Kidney (tissue), 22 donors: Measurements from ENCODE around the gene TVP23A. TPM values are rescaled to one million over a fixed set of nuclear protein-coding genes. Genes with fewer than 3 reads are reported as not detected.

Experiments used
- DNase-seq, 5 donors: peaks; one replicate each; pipeline ENCODE4 v3.0.0-alpha.2; 2013 to 2020
- FAIRE-seq: peaks from 2 replicates; lab custom pipeline; 2012; peaks lifted over from hg19 to GRCh38; lab: Jason Lieb, UNC
- H3K27ac ChIP-seq, 2 donors: one replicate each; pipeline ENCODE4 v1.7.0; 2013; ENCODE audit warnings: low read depth in 2 of 2, low read length in 2 of 2, inconsistent platforms in 1 of 2
- H3K27me3 ChIP-seq: one replicate; pipeline ENCODE4 v1.7.1; 2013; ENCODE audit warnings: low read length, inconsistent platforms; ENCODE audit not compliant: control insufficient read depth, insufficient read depth
- H3K36me3 ChIP-seq, 3 donors: one replicate each; pipeline versions ENCODE4 v1.7.0 to v1.7.1; 2013; ENCODE audit warnings: low read length in 3 of 3, control low read depth in 1 of 3, inconsistent platforms in 1 of 3; ENCODE audit not compliant: insufficient read depth in 3 of 3, control insufficient read depth in 2 of 3
- H3K4me1 ChIP-seq, 3 donors: one replicate each; pipeline versions ENCODE4 v1.7.0 to v1.7.1; 2013; ENCODE audit warnings: low read length in 3 of 3, inconsistent platforms in 1 of 3, low read depth in 1 of 3; ENCODE audit not compliant: control insufficient read depth in 2 of 3, insufficient read depth in 2 of 3
- H3K4me3 ChIP-seq, 3 donors: one replicate each; pipeline versions ENCODE4 v1.7.0 to v1.8.1; 2013; ENCODE audit warnings: low read length in 3 of 3, control low read depth in 1 of 3, inconsistent platforms in 1 of 3
- H3K9ac ChIP-seq, 3 donors: one replicate each; pipeline versions ENCODE4 v1.7.0 to v1.7.1; 2013; ENCODE audit warnings: low read length in 3 of 3, control low read depth in 1 of 3, inconsistent platforms in 1 of 3
- H3K9me3 ChIP-seq, 3 donors: one replicate each; pipeline versions ENCODE4 v1.7.0 to v1.7.1; 2013; ENCODE audit warnings: low read length in 3 of 3, control low read depth in 1 of 3, inconsistent platforms in 1 of 3; ENCODE audit not compliant: control insufficient read depth in 2 of 3, insufficient read depth in 1 of 3
- intact Hi-C: fragments of 100-400 bp; cut with DNase I; formaldehyde crosslinking; loops from one replicate; pipeline ENCODE4 v1.11.1; 2022
- long read RNA-seq, 10 donors: library from polyadenylated mRNA in 1 of 10; unstranded in 1 of 10; transcript quantifications; one replicate each; pipeline ENCODE4 v2.0.0 and lab custom pipeline, GENCODE V29; 2021 to 2026
- polyA plus RNA-seq: library from polyadenylated mRNA; stranded (reverse); fragments of 350-450 nt; fragmentation: Illumina TruSeq; extraction: RNeasy Lipid Tissue Mini Kit (QIAGEN cat#74804); gene quantifications from one replicate; pipeline ENCODE4 v1.2.3, GENCODE V29; 2014; ENCODE audit warnings: low read depth, low replicate concordance; ENCODE audit not compliant: insufficient read depth
- total RNA-seq: library from RNA; stranded (reverse); fragmentation: NEBNext Ultra II Directional; extraction: Animal tissue kit (Norgen Biotek cat#: 25700); gene quantifications from one replicate; pipeline ENCODE4 v1.2.1, GENCODE V29; 2021
- TF ChIP-seq, protein P1 (sequence below): IDR thresholded peaks from 3 replicates; pipeline ENCODE4 v1.5.1; 2012; ENCODE audit warnings: mild to moderate bottlenecking, moderate library complexity, borderline replicate concordance; ENCODE audit not compliant: insufficient read depth; ENCODE audit errors: extremely low read depth
- donor health status: control.
- donor health status: control.
- donor health status: control.
- donor health status: control.
- donor health status: control.
- donor health status: DM: yes; HTN: yes; CAD: no.
- donor health status: Normal renal cell carcinoma (clear cell type).

TVP23A gene
- total RNA-seq = 0.19 TPM
- polyA plus RNA-seq = not detected
- long read RNA-seq, donor 1 = 0 reads
- long read RNA-seq, donor 2, partial matches to known transcripts = 13 of 21 reads
- long read RNA-seq, donor 2, other reads (novel, unspliced or antisense) = 8 of 21 reads
- long read RNA-seq, donor 3 = 0 reads
- long read RNA-seq, donor 4 = 0 reads
- long read RNA-seq, donor 5 = 0 reads
- long read RNA-seq, donor 6 = 0 reads
- long read RNA-seq, donor 7 = 0 reads
- long read RNA-seq, donor 8, partial matches to known transcripts = 0 of 1 reads
- long read RNA-seq, donor 8, other reads (novel, unspliced or antisense) = 0 of 1 reads
- long read RNA-seq, donor 9 = 0 reads
- long read RNA-seq, donor 10 = 0 reads

DNA sequence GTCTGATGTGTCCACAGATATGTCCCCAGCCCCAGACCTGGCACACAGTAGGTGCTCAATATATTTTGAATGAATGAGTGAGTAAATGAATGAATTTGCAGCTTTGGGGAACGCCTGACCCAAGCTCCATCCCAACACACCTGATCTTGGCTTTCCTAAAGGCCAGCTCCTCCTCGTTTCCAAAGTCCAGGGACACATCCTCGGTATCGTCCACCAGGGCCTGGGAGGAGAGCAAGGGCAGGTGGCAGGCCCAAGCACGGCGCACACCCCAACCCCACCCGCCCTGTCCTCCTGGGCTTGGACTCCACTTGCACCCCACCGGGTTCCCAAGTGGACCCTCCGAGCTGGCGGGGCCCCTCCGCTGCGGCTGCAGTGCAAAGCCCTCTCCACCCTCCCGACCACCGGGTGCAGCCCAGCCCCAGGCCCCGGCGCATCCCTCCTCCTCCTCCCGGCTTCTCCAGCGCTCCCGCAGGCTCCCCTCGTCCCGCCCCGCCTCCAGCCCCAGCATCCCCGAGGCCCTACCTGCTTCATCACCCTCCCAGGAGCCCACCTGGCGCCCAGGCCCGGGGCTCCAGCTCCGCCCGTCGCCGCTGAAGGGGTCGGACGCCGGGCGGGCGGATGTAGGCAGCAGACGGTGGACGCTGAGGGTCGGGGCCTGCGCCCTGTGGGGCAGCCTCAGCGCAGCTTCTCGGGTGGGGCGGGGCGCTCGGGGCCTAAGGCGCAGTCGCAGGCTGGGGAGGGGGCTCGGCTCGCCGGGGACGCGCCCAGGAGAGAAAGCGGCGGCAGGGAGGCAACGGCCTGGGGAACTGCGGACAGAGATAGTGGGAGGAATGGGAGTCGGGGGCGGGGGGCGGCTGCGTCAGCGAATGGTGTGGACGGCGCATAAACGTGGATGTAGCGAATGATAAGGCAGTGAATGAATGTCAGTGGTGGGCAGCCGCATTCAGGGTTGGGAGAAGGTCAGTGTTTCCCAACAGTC is at the start of gene TVP23A:
TSS of gene TVP23A (minus strand) at position 832 of the 979 bp plus-strand sequence. CDS start at position 531, 301 bp downstream.
- TF ChIP-seq, protein P1, sequence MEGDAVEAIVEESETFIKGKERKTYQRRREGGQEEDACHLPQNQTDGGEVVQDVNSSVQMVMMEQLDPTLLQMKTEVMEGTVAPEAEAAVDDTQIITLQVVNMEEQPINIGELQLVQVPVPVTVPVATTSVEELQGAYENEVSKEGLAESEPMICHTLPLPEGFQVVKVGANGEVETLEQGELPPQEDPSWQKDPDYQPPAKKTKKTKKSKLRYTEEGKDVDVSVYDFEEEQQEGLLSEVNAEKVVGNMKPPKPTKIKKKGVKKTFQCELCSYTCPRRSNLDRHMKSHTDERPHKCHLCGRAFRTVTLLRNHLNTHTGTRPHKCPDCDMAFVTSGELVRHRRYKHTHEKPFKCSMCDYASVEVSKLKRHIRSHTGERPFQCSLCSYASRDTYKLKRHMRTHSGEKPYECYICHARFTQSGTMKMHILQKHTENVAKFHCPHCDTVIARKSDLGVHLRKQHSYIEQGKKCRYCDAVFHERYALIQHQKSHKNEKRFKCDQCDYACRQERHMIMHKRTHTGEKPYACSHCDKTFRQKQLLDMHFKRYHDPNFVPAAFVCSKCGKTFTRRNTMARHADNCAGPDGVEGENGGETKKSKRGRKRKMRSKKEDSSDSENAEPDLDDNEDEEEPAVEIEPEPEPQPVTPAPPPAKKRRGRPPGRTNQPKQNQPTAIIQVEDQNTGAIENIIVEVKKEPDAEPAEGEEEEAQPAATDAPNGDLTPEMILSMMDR = no peak
- H3K4me3 ChIP-seq = peak within 1 kb of the TSS in 1 of 3 donors; percentile 46
- H3K27me3 ChIP-seq = no peaks in the 10 kb centered on the region
- H3K36me3 ChIP-seq = no peaks in the 10 kb centered on the region
- H3K9ac ChIP-seq = no peak within 1 kb of the TSS
- H3K27ac ChIP-seq = no peak within 1 kb of the TSS
- no peaks in the 10 kb centered on the region for H3K9me3 ChIP-seq
- intact Hi-C loops = no loop called here
- DNase-seq (peak in 4 of 5 donors; percentile 36 to 68 (median 52)), FAIRE-seq (no peak)
- no peaks in the 10 kb centered on the region for H3K4me1 ChIP-seq

DNA sequence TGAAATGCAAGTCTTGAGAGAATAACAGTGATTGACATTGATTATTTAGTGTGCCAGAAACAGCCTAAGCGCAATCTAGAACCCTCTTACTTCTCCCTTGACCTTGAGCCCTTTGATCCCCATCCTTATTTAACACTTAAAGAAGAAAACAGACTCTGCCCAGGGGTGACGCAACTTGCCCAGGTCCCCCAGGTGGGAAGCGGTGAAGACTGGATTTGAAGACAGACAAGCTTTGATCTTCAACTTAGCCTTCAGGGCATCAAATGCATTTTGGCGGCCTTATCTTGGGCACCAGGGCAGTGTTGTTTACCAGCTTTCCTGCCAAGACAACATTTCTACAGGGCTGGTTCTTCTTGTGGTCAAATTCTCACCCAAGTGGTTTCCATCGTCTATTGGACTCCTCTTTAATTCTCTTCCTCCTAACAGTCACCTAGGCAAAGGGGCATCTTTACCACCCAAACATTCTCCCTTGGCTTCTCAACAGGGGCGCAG is 49.6 kb upstream of the TVP23A start:
- H3K9ac ChIP-seq = no peak overlapping the region

DNA sequence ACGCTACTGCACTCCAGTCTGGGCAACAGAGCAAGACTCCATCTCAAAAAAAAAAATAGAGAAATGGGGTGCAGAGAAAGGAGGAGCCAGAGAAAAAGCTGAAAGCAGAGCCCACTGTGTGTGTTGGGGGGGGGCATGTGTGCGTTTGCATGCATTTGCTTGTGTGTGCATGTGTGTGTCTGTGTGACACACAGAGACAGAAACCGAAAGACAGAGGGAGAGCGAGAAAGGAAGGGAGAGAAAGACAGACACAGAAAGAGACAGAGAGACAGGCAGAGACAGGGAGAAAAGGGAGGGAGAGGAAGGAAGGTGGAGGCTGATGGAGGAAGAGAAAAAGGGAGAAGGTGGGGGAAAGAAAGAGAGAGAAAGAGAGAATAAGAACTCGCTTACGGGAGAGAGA is 48.6 kb upstream of the TVP23A start:
- no peak overlapping the region for H3K4me3 ChIP-seq
- no peak overlapping the region for H3K9ac ChIP-seq
- no peaks in the 10 kb centered on the region for H3K9me3 ChIP-seq
- FAIRE-seq = no peak
- H3K27ac ChIP-seq = no peak overlapping the region
- H3K36me3 ChIP-seq = no peaks in the 10 kb centered on the region
- peaks cover 0 to 28% (median 18%) of the 10 kb centered on the region in 3 donors for H3K4me1 ChIP-seq
- H3K27me3 ChIP-seq = no peaks in the 10 kb centered on the region
- TF ChIP-seq, protein P1 = no peak
- no peak for DNase-seq
- intact Hi-C loops = no loop called here

More for the DNA sequence above, 49.6 kb upstream of the TVP23A start:
- no peaks in the 10 kb centered on the region for H3K36me3 ChIP-seq
- DNase-seq (no peak), FAIRE-seq (no peak)
- TF ChIP-seq, protein P1 = no peak
- intact Hi-C loops = no loop called here
- no peaks in the 10 kb centered on the region for H3K9me3 ChIP-seq
- peaks cover 0 to 28% (median 18%) of the 10 kb centered on the region in 3 donors for H3K4me1 ChIP-seq
- peak overlapping the region; percentile 29 to 59 for H3K27ac ChIP-seq
- no peaks in the 10 kb centered on the region for H3K27me3 ChIP-seq
- H3K4me3 ChIP-seq = peak overlapping the region in 1 of 3 donors; percentile 33
